Activated CD4-positive, alpha-beta T cell treated with anti-CD3 and anti-CD28 coated beads, Interleukin-2, amount 50 U/mL, for 4 hours (primary cell): ENCODE data around the gene NECTIN2.
"Not testable (repeated sequence)": the region's sequence is repeated elsewhere in the genome, so short reads cannot be mapped to it uniquely, and the experiment has no call there.

Source experiments
- DNase-seq, 2 experiments: peaks; one replicate each; pipeline ENCODE4 v3.0.0-alpha.2; 2020

The NECTIN2 gene

GRCh38 chr19:44911896-44912295, 65.8 kb downstream of the NECTIN2 start:
- DNase-seq, result not testable (repeated sequence)

- DNase-seq, result no peak
These were observed 66.8 kb downstream of the NECTIN2 start for GRCh38 chr19:44912854-44913253.

- not testable (repeated sequence) for DNase-seq
These were observed 67.7 kb downstream of the NECTIN2 start for GRCh38 chr19:44913512-44914432.

GRCh38 chr19:44914433-44915206, 68.5 kb downstream of the NECTIN2 start, which contains the start of gene APOC1:
Gene APOC1, plus strand, starts transcription at chr19:44914608. Its CDS starts 284 bp downstream, at chr19:44914892.
- peak; percentile 68 to 69 for DNase-seq

GRCh38 chr19:44924243-44924725, 78.2 kb downstream of the NECTIN2 start:
- DNase-seq, result no peak

GRCh38 chr19:44925114-44925891, 79.2 kb downstream of the NECTIN2 start:
- no peak for DNase-seq

GRCh38 chr19:44926245-44927077, 80.4 kb downstream of the NECTIN2 start:
- DNase-seq, result not testable (repeated sequence)

GRCh38 chr19:44927746-44928145, 81.6 kb downstream of the NECTIN2 start:
- no peak for DNase-seq

GRCh38 chr19:44930088-44930487, 84.0 kb downstream of the NECTIN2 start:
- no peak for DNase-seq

- no peak for DNase-seq
These were observed 85.4 kb downstream of the NECTIN2 start for GRCh38 chr19:44931541-44931940.
